Activated CD4-positive, alpha-beta T cell treated with anti-CD3 and anti-CD28 coated beads, Interleukin-2, amount 10 ng/mL, durations not matched to agents 7 days and 5 days (primary cell): ENCODE data around the gene RAD51B. TPM values are rescaled to one million over a fixed set of nuclear protein-coding genes. Genes with fewer than 3 reads are reported as not detected.

Experiments
- CTCF ChIA-PET: fragments of 350-600 bp; sonication (Branson Sonifier 250); formaldehyde crosslinking; loops from one replicate; lab custom pipeline; 2021; ENCODE audit warnings: antibody characterized with exemption; lab: Charles Lee
- POLR2A ChIA-PET: fragments of 350-600 bp; sonication (Branson Sonifier 250); formaldehyde crosslinking; loops from one replicate; lab custom pipeline; 2021; ENCODE audit warnings: antibody characterized with exemption; lab: Charles Lee
- DNase-seq: peaks from one replicate; pipeline ENCODE4 v3.0.0-alpha.2; 2020
- H3K27ac Mint-ChIP-seq: one replicate; pipeline ENCODE4 v1.8.0; 2021; ENCODE audit warnings: mild to moderate bottlenecking, moderate library complexity, mixed read lengths
- H3K27me3 Mint-ChIP-seq: one replicate; pipeline ENCODE4 v1.8.0; 2021; ENCODE audit warnings: mixed read lengths
- H3K36me3 Mint-ChIP-seq: one replicate; pipeline ENCODE4 v1.8.0; 2021; ENCODE audit warnings: low read depth, mixed read lengths
- H3K4me1 Mint-ChIP-seq: one replicate; pipeline ENCODE4 v1.8.0; 2021; ENCODE audit warnings: mixed read lengths
- H3K4me3 Mint-ChIP-seq: one replicate; pipeline ENCODE4 v1.8.0; 2021; ENCODE audit warnings: mild to moderate bottlenecking, moderate library complexity, mixed read lengths
- H3K9me3 Mint-ChIP-seq: one replicate; pipeline ENCODE4 v1.8.0; 2021; ENCODE audit warnings: mixed read lengths
- total RNA-seq, 2 experiments: library from RNA; stranded (reverse); gene quantifications; one replicate each; pipeline ENCODE4 v1.2.3, GENCODE V29; 2021

RAD51B gene
- total RNA-seq, 2 experiments from 2014 or later = 20.6 to 30.3 TPM

- H3K4me1 Mint-ChIP-seq = peaks cover 26% of the 10 kb centered on the region
- CTCF ChIA-PET = interaction anchor here (0.6 to 0.7 kb wide), 3 partner anchors 155 to 1114 kb away, joined by 3 read pairs; no protein-coding TSS in a partner anchor
- no peak overlapping the region for H3K4me3 Mint-ChIP-seq
- POLR2A ChIA-PET = no interaction called here
- H3K27ac Mint-ChIP-seq = no peak overlapping the region
- H3K36me3 Mint-ChIP-seq = peaks cover 2% of the 10 kb centered on the region
- H3K9me3 Mint-ChIP-seq = no peaks in the 10 kb centered on the region
- DNase-seq = no peak
- no peaks in the 10 kb centered on the region for H3K27me3 Mint-ChIP-seq
Measured at GRCh38 chr14:68405961-68406360, 586.4 kb downstream of the RAD51B start.

- Mint-ChIP-seq H3K27me3 (no peaks in the 10 kb centered on the region), H3K4me3 (no peak overlapping the region), H3K9me3 (no peaks in the 10 kb centered on the region), H3K36me3 (peaks cover 2% of the 10 kb centered on the region), H3K27ac (no peak overlapping the region), H3K4me1 (peaks cover 26% of the 10 kb centered on the region)
- DNase-seq = no peak
- POLR2A ChIA-PET = no interaction called here
- CTCF ChIA-PET = interaction anchor here (0.6 kb wide), 1 partner anchor 289 kb away, joined by 3 read pairs; no protein-coding TSS in a partner anchor
Measured at GRCh38 chr14:68407285-68407684, 587.7 kb downstream of the RAD51B start.

GRCh38 chr14:68407825-68408224, 588.2 kb downstream of the RAD51B start:
- DNase-seq = no peak
- CTCF ChIA-PET = interaction anchor here (1.4 kb wide), 1 partner anchor 29 kb away, joined by 3 read pairs; no protein-coding TSS in a partner anchor
- no peak overlapping the region for H3K27ac Mint-ChIP-seq
- H3K36me3 Mint-ChIP-seq = peaks cover 2% of the 10 kb centered on the region
- POLR2A ChIA-PET = no interaction called here
- H3K27me3 Mint-ChIP-seq = no peaks in the 10 kb centered on the region
- no peaks in the 10 kb centered on the region for H3K9me3 Mint-ChIP-seq
- peaks cover 26% of the 10 kb centered on the region for H3K4me1 Mint-ChIP-seq
- no peak overlapping the region for H3K4me3 Mint-ChIP-seq

- CTCF ChIA-PET = interaction anchor here (0.9 to 1.4 kb wide), 2 partner anchors 8 to 28 kb away, joined by 3 read pairs; no protein-coding TSS in a partner anchor
- peak; percentile 21 for DNase-seq
- H3K27me3 Mint-ChIP-seq = no peaks in the 10 kb centered on the region
- peaks cover 2% of the 10 kb centered on the region for H3K36me3 Mint-ChIP-seq
- no peaks in the 10 kb centered on the region for H3K9me3 Mint-ChIP-seq
- H3K4me1 Mint-ChIP-seq = peaks cover 26% of the 10 kb centered on the region
- H3K4me3 Mint-ChIP-seq = no peak overlapping the region
- POLR2A ChIA-PET = no interaction called here
- no peak overlapping the region for H3K27ac Mint-ChIP-seq
Measured at GRCh38 chr14:68408680-68409079, 589.1 kb downstream of the RAD51B start.

GRCh38 chr14:68409387-68409786, 589.8 kb downstream of the RAD51B start:
- Mint-ChIP-seq H3K27ac (no peak overlapping the region), H3K27me3 (no peaks in the 10 kb centered on the region), H3K4me3 (no peak overlapping the region), H3K9me3 (no peaks in the 10 kb centered on the region), H3K4me1 (peaks cover 21% of the 10 kb centered on the region), H3K36me3 (peaks cover 2% of the 10 kb centered on the region)
- ChIA-PET CTCF (interaction anchor here (0.9 to 1.4 kb wide), 2 partner anchors 9 to 27 kb away, joined by 3 read pairs; no protein-coding TSS in a partner anchor), POLR2A (no interaction called here)
- no peak for DNase-seq

GRCh38 chr14:68412505-68413465, 593.2 kb downstream of the RAD51B start:
- CTCF ChIA-PET = no interaction called here
- H3K36me3 Mint-ChIP-seq = no peaks in the 10 kb centered on the region
- no peaks in the 10 kb centered on the region for H3K27me3 Mint-ChIP-seq
- H3K9me3 Mint-ChIP-seq = no peaks in the 10 kb centered on the region
- peaks cover 13% of the 10 kb centered on the region for H3K4me1 Mint-ChIP-seq
- H3K4me3 Mint-ChIP-seq = no peak overlapping the region
- DNase-seq = no peak
- H3K27ac Mint-ChIP-seq = no peak overlapping the region
- POLR2A ChIA-PET = no interaction called here

GRCh38 chr14:68413509-68413908, 593.9 kb downstream of the RAD51B start:
- CTCF ChIA-PET = no interaction called here
- POLR2A ChIA-PET = no interaction called here
- no peaks in the 10 kb centered on the region for H3K9me3 Mint-ChIP-seq
- DNase-seq = no peak
- no peak overlapping the region for H3K27ac Mint-ChIP-seq
- no peaks in the 10 kb centered on the region for H3K36me3 Mint-ChIP-seq
- no peaks in the 10 kb centered on the region for H3K27me3 Mint-ChIP-seq
- no peak overlapping the region for H3K4me3 Mint-ChIP-seq
- peaks cover 9% of the 10 kb centered on the region for H3K4me1 Mint-ChIP-seq

GRCh38 chr14:68414121-68414520, 594.5 kb downstream of the RAD51B start:
- H3K4me1 Mint-ChIP-seq = peaks cover 10% of the 10 kb centered on the region
- no peaks in the 10 kb centered on the region for H3K9me3 Mint-ChIP-seq
- H3K27ac Mint-ChIP-seq = no peak overlapping the region
- no peaks in the 10 kb centered on the region for H3K36me3 Mint-ChIP-seq
- DNase-seq = no peak
- H3K27me3 Mint-ChIP-seq = no peaks in the 10 kb centered on the region
- CTCF ChIA-PET = no interaction called here
- no peak overlapping the region for H3K4me3 Mint-ChIP-seq
- POLR2A ChIA-PET = no interaction called here

- DNase-seq = no peak
- CTCF ChIA-PET = no interaction called here
- no peak overlapping the region for H3K27ac Mint-ChIP-seq
- POLR2A ChIA-PET = no interaction called here
- H3K27me3 Mint-ChIP-seq = no peaks in the 10 kb centered on the region
- peaks cover 14% of the 10 kb centered on the region for H3K4me1 Mint-ChIP-seq
- H3K9me3 Mint-ChIP-seq = no peaks in the 10 kb centered on the region
- H3K4me3 Mint-ChIP-seq = no peak overlapping the region
- peaks cover under 1% of the 10 kb centered on the region for H3K36me3 Mint-ChIP-seq
Measured at GRCh38 chr14:68416171-68416570, 596.6 kb downstream of the RAD51B start.

- no peak overlapping the region for H3K27ac Mint-ChIP-seq
- H3K27me3 Mint-ChIP-seq = no peaks in the 10 kb centered on the region
- POLR2A ChIA-PET = no interaction called here
- DNase-seq = no peak
- CTCF ChIA-PET = interaction anchor here (1.2 kb wide), 1 partner anchor 10 kb away, joined by 4 read pairs; no protein-coding TSS in a partner anchor
- H3K4me1 Mint-ChIP-seq = peaks cover 14% of the 10 kb centered on the region
- H3K36me3 Mint-ChIP-seq = peaks cover 3% of the 10 kb centered on the region
- no peaks in the 10 kb centered on the region for H3K9me3 Mint-ChIP-seq
- H3K4me3 Mint-ChIP-seq = no peak overlapping the region
Measured at GRCh38 chr14:68417009-68417650, 597.6 kb downstream of the RAD51B start.

GRCh38 chr14:68418174-68419118, 598.9 kb downstream of the RAD51B start:
- Mint-ChIP-seq H3K27ac (no peak overlapping the region), H3K4me3 (no peak overlapping the region), H3K27me3 (no peaks in the 10 kb centered on the region), H3K36me3 (peaks cover 3% of the 10 kb centered on the region), H3K4me1 (peaks cover 14% of the 10 kb centered on the region), H3K9me3 (no peaks in the 10 kb centered on the region)
- ChIA-PET CTCF (interaction anchor here (0.7 to 1.2 kb wide), 2 partner anchors 8 to 485 kb away, joined by 3 to 4 read pairs; no protein-coding TSS in a partner anchor), POLR2A (no interaction called here)
- no peak for DNase-seq

GRCh38 chr14:68420350-68420749, 600.8 kb downstream of the RAD51B start:
- Mint-ChIP-seq H3K27me3 (no peaks in the 10 kb centered on the region), H3K36me3 (peaks cover 3% of the 10 kb centered on the region), H3K4me1 (peaks cover 14% of the 10 kb centered on the region), H3K4me3 (no peak overlapping the region), H3K27ac (no peak overlapping the region), H3K9me3 (no peaks in the 10 kb centered on the region)
- ChIA-PET CTCF (no interaction called here), POLR2A (no interaction called here)
- DNase-seq = no peak
